Loucy (cell line): ENCODE data around the gene NELFB.

Experiments
- EZH2phosphoT487 ChIP-seq: fragments of 200-600 bp; IDR thresholded peaks from 2 replicates; pipeline ENCODE4 v1.6.1; 2018; ENCODE audit warnings: antibody characterized with exemption, mild to moderate bottlenecking, moderate library complexity, borderline replicate concordance
- TF ChIP-seq, protein P1 (sequence below): fragments of 200-600 bp; sonication (generic); conservative IDR thresholded peaks from 2 replicates; pipeline ENCODE4 v1.5.1; 2014; ENCODE audit warnings: mild to moderate bottlenecking, antibody characterized with exemption, low read length

- TF ChIP-seq, protein P1, sequence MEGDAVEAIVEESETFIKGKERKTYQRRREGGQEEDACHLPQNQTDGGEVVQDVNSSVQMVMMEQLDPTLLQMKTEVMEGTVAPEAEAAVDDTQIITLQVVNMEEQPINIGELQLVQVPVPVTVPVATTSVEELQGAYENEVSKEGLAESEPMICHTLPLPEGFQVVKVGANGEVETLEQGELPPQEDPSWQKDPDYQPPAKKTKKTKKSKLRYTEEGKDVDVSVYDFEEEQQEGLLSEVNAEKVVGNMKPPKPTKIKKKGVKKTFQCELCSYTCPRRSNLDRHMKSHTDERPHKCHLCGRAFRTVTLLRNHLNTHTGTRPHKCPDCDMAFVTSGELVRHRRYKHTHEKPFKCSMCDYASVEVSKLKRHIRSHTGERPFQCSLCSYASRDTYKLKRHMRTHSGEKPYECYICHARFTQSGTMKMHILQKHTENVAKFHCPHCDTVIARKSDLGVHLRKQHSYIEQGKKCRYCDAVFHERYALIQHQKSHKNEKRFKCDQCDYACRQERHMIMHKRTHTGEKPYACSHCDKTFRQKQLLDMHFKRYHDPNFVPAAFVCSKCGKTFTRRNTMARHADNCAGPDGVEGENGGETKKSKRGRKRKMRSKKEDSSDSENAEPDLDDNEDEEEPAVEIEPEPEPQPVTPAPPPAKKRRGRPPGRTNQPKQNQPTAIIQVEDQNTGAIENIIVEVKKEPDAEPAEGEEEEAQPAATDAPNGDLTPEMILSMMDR: no peak
- no peak for TF ChIP-seq EZH2phosphoT487
These were observed 21.0 kb upstream of the NELFB start for GRCh38 chr9:137234055-137234697.
